Endothelial cell of umbilical vein (primary cell): ENCODE data around the gene CMC1. TPM values are rescaled to one million over a fixed set of nuclear protein-coding genes. Genes with fewer than 3 reads are reported as not detected.

ENCODE experiments used
- BruUV-seq: library from RNA; stranded (reverse); fragments of 400-500 nt; replicated peaks from 2 replicates; lab custom pipeline; 2021; lab: Mats Ljungman, UMichigan
- CTCF ChIA-PET: fragments of 300-600, 350-600 bp; sonication (Branson Sonifier 250); formaldehyde crosslinking; loops from one replicate; lab custom pipeline; 2021; ENCODE audit warnings: antibody characterized with exemption, inconsistent platforms; lab: Charles Lee
- POLR2A ChIA-PET: fragments of 300-600, 350-600 bp; sonication (Branson Sonifier 250); formaldehyde crosslinking; loops from one replicate; lab custom pipeline; 2021; ENCODE audit warnings: antibody characterized with exemption, inconsistent platforms; lab: Charles Lee
- DNase-seq: peaks from one replicate; pipeline ENCODE4 v3.0.0-alpha.2; 2011; ENCODE audit warnings: low read depth, low spot score
- FAIRE-seq: peaks from 2 replicates; lab custom pipeline; 2011; peaks lifted over from hg19 to GRCh38; lab: Jason Lieb, UNC
- H2AFZ ChIP-seq: 2 replicates; pipeline ENCODE4 v1.6.0; 2012; ENCODE audit warnings: low read depth, low read length, control low read depth, inconsistent platforms
- H3K27ac ChIP-seq: 2 replicates; pipeline ENCODE4 v1.5.1; 2011; ENCODE audit warnings: low read depth, mild to moderate bottlenecking, control low read depth, low read length, moderate library complexity; ENCODE audit not compliant: insufficient read depth
- H3K27me3 ChIP-seq, 2 experiments: 2 replicates each; pipeline versions ENCODE4 v1.6.0 to v1.6.1; 2011; ENCODE audit warnings: low read length in 2 of 2, mixed read lengths in 1 of 2; ENCODE audit not compliant: control insufficient read depth in 2 of 2, insufficient read depth in 2 of 2
- H3K36me3 ChIP-seq, 2 experiments: 2 replicates in 1 of 2; 3 replicates in 1 of 2; pipeline ENCODE4 v1.5.1; 2011; ENCODE audit warnings: low read length in 2 of 2, mild to moderate bottlenecking in 1 of 2, moderate library complexity in 1 of 2; ENCODE audit not compliant: control insufficient read depth in 2 of 2, insufficient read depth in 2 of 2; ENCODE audit errors: extremely low read depth in 1 of 2
- H3K4me1 ChIP-seq: 3 replicates; pipeline ENCODE4 v1.5.1; 2011; ENCODE audit warnings: mild to moderate bottlenecking, low read length; ENCODE audit not compliant: control insufficient read depth, insufficient read depth; ENCODE audit errors: extremely low read depth
- H3K4me2 ChIP-seq: 2 replicates; pipeline ENCODE4 v1.6.1; 2011; ENCODE audit warnings: low read length, control low read depth, mixed read lengths; ENCODE audit not compliant: insufficient read depth
- H3K4me3 ChIP-seq, 3 experiments: fragments of 200-600 bp in 1 of 3; sonication (generic), shearing (Covaris generic) in 1 of 3; replicated peaks in 1 of 3; 2 replicates each; pipeline ENCODE4 v1.5.1; 2011 to 2016; ENCODE audit warnings: control low read depth in 3 of 3, low read length in 3 of 3, mild to moderate bottlenecking in 2 of 3, inconsistent platforms in 1 of 3, low read depth in 1 of 3, moderate library complexity in 1 of 3; ENCODE audit not compliant: insufficient read depth in 1 of 3
- H3K79me2 ChIP-seq: 2 replicates; pipeline ENCODE4 v1.6.0; 2012; ENCODE audit warnings: low read length, inconsistent platforms; ENCODE audit not compliant: control insufficient read depth, insufficient read depth
- H3K9ac ChIP-seq: replicated peaks from 2 replicates; pipeline ENCODE3; 2011; ENCODE audit warnings: low read length, control low read depth; ENCODE audit not compliant: insufficient read depth; ENCODE audit errors: extremely low read depth
- H3K9me1 ChIP-seq: replicated peaks from 3 replicates; pipeline ENCODE4 v1.6.0; 2011; ENCODE audit warnings: mild to moderate bottlenecking, low read length; ENCODE audit not compliant: control insufficient read depth, insufficient read depth; ENCODE audit errors: extremely low read depth
- H3K9me3 ChIP-seq: replicated peaks from 2 replicates; pipeline ENCODE4 v1.5.1; 2012; ENCODE audit warnings: low read length, inconsistent platforms; ENCODE audit not compliant: control insufficient read depth, insufficient read depth
- H4K20me1 ChIP-seq: replicated peaks from 2 replicates; pipeline ENCODE3; 2011; ENCODE audit warnings: mild to moderate bottlenecking, low read length; ENCODE audit not compliant: control insufficient read depth, insufficient read depth; ENCODE audit errors: extremely low read depth
- CTCF ChIP-seq, 2 donors: IDR thresholded peaks; 1 replicate in 1 of 2; 2 replicates in 1 of 2; pipeline ENCODE4 v1.5.1; 2011; ENCODE audit warnings: low read length in 2 of 2, mild to moderate bottlenecking in 2 of 2, moderate library complexity in 2 of 2, control low read depth in 1 of 2, inconsistent platforms in 1 of 2, low read depth in 1 of 2; ENCODE audit not compliant: insufficient read depth in 1 of 2; ENCODE audit errors: extremely low read depth in 1 of 2
- EZH2 ChIP-seq: IDR thresholded peaks from 2 replicates; pipeline ENCODE4 v1.6.1; 2012; ENCODE audit warnings: borderline replicate concordance, low read depth, mild to moderate bottlenecking, moderate library complexity, low read length, inconsistent platforms; ENCODE audit not compliant: severe bottlenecking
- FOS ChIP-seq: IDR thresholded peaks from 2 replicates; pipeline ENCODE4 v1.6.1; 2011; ENCODE audit warnings: mild to moderate bottlenecking, low read length, moderate library complexity, borderline replicate concordance; ENCODE audit not compliant: insufficient read depth
- GATA2 ChIP-seq: IDR thresholded peaks from 2 replicates; pipeline ENCODE4 v1.7.0; 2011; ENCODE audit warnings: low read depth, mild to moderate bottlenecking, moderate library complexity, mixed read lengths, low read length; ENCODE audit not compliant: insufficient read length, insufficient read depth
- JUN ChIP-seq: IDR thresholded peaks from 2 replicates; pipeline ENCODE4 v1.6.1; 2011; ENCODE audit warnings: borderline replicate concordance, low read depth; ENCODE audit not compliant: insufficient read length, insufficient read depth
- MAX ChIP-seq: IDR thresholded peaks from 2 replicates; pipeline ENCODE4 v1.6.1; 2011; ENCODE audit not compliant: insufficient read depth, insufficient read length
- MYC ChIP-seq: IDR thresholded peaks from one replicate; pipeline ENCODE4 v1.6.1; 2011; ENCODE audit warnings: mild to moderate bottlenecking, low read depth, low read length
- POLR2A ChIP-seq: IDR thresholded peaks from 2 replicates; pipeline ENCODE4 v1.6.1; 2012; ENCODE audit warnings: low read depth, mild to moderate bottlenecking, control low read depth, low read length
- POLR2AphosphoS5 ChIP-seq: IDR thresholded peaks from 2 replicates; pipeline ENCODE4 v1.6.1; 2012; ENCODE audit warnings: low read depth, mild to moderate bottlenecking, control low read depth, low read length, moderate library complexity; ENCODE audit not compliant: insufficient read depth
- dilution Hi-C: fragments of 300-500 bp; cut with MboI; formaldehyde crosslinking; loops from one replicate; pipeline ENCODE4 v1.15.0; 2019; ENCODE audit warnings: low sequenced_read_pairs; ENCODE audit not compliant: extremely low pct_ligation_motif_present
- intact Hi-C: fragments of 100-400 bp; cut with micrococcal nuclease; formaldehyde crosslinking; loops from one replicate; pipeline ENCODE4 v1.10.0; 2022
- polyA plus RNA-seq, 4 experiments: library from polyadenylated mRNA; depleted of rRNA in 3 of 4; stranded (reverse) in 3 of 4; unstranded in 1 of 4; fragments of >200 nt; gene quantifications; 2 replicates each; pipeline versions ENCODE4 v1.2.1 to v1.2.3, GENCODE V29; 2011 to 2012; ENCODE audit warnings: missing spikeins in 1 of 4
- total RNA-seq: library from RNA; stranded (reverse); gene quantifications from 2 replicates; pipeline ENCODE4 v1.2.3, GENCODE V29; 2021

CMC1 gene
- total and polyA plus RNA-seq, 2 donors (not counting 3 experiments of a cell fraction or from before 2014, with no cell fraction given) = 13.1 to 18.6 TPM

GRCh38 chr3:28279770-28280169 is 38.4 kb downstream of the CMC1 start:
- Histone ChIP-seq H3K4me2 (no peak overlapping the region), H3K36me3 (no peaks in the 10 kb centered on the region), H3K79me2 (no peaks in the 10 kb centered on the region), H3K9ac (no peak overlapping the region), H3K9me3 (no peaks in the 10 kb centered on the region), H3K9me1 (no peaks in the 10 kb centered on the region), H2AFZ (no peak overlapping the region), H3K27ac (no peak overlapping the region), H3K4me3 (no peak overlapping the region), H3K27me3 (no peaks in the 10 kb centered on the region), H4K20me1 (no peaks in the 10 kb centered on the region), H3K4me1 (no peaks in the 10 kb centered on the region)
- dilution Hi-C loops = no loop called here
- no TSS peak for BruUV-seq
- no peak for FAIRE-seq
- DNase-seq = no peak
- ChIA-PET POLR2A (no interaction called here), CTCF (no interaction called here)
- TF ChIP-seq MAX (no peak), MYC (no peak), GATA2 (no peak), EZH2 (no peak), POLR2A (no peak), CTCF (IDR thresholded peaks at IDR 0.05; ENCODE audit: extremely low read depth in 1 of 2, insufficient read depth in 1 of 2, low read depth in 1 of 2, low read length in 2 of 2) (no peak), FOS (no peak), POLR2AphosphoS5 (no peak), JUN (no peak)
- intact Hi-C loops = no loop called here
